PC-9 (cell line): ENCODE measurements around the gene YWHAG. TPM values are rescaled to one million over a fixed set of nuclear protein-coding genes. Genes with fewer than 3 reads are reported as not detected.
A peak's percentile ranks its signal among the peaks of the same experiment; 100 is the strongest.

Experiments
- BruUV-seq: library from RNA; stranded (reverse); fragments of 400-500 nt; replicated peaks from 2 replicates; lab custom pipeline; 2021; lab: Mats Ljungman, UMichigan
- CTCF ChIA-PET: fragments of 300-600 bp; sonication (Branson Sonifier 250); formaldehyde crosslinking; loops from one replicate; lab custom pipeline; 2022; ENCODE audit warnings: antibody characterized with exemption; lab: Charles Lee
- POLR2A ChIA-PET: fragments of 300-600 bp; sonication (Branson Sonifier 250); formaldehyde crosslinking; loops from one replicate; lab custom pipeline; 2022; ENCODE audit warnings: antibody characterized with exemption; ENCODE audit not compliant: unreplicated experiment; lab: Charles Lee
- DNase-seq, 2 experiments: peaks; one replicate each; pipeline versions ENCODE4 v3.0.0 to v3.0.0-alpha.2; 2015 to 2022; ENCODE audit warnings: mixed read lengths in 1 of 2
- H2AFZ ChIP-seq: fragments of 200-600 bp; sonication (generic); 2 replicates; pipeline ENCODE4 v1.8.1; 2017; ENCODE audit warnings: antibody characterized with exemption
- H3F3A ChIP-seq: fragments of 200-600 bp; sonication (generic); 2 replicates; pipeline ENCODE4 v1.8.1; 2017; ENCODE audit warnings: antibody characterized with exemption, mild to moderate bottlenecking, low read depth; ENCODE audit not compliant: insufficient read depth
- H3K27ac ChIP-seq: fragments of 200-600 bp; sonication (generic); 2 replicates; pipeline ENCODE4 v1.6.1; 2016; ENCODE audit warnings: mixed run types
- H3K27me3 ChIP-seq: fragments of 200-600 bp; sonication (generic); 2 replicates; pipeline ENCODE4 v1.6.1; 2016; ENCODE audit warnings: low read depth, mixed run types; ENCODE audit not compliant: insufficient read depth
- H3K36me3 ChIP-seq: fragments of 200-600 bp; sonication (generic); 2 replicates; pipeline ENCODE4 v1.6.1; 2016; ENCODE audit warnings: low read depth, mixed run types
- H3K4me1 ChIP-seq: fragments of 200-600 bp; sonication (generic); replicated peaks from 2 replicates; pipeline ENCODE4 v1.6.1; 2016; ENCODE audit warnings: mixed run types; ENCODE audit not compliant: insufficient read depth
- H3K4me2 ChIP-seq: fragments of 200-600 bp; sonication (generic); 2 replicates; pipeline ENCODE4 v1.6.1; 2017; ENCODE audit warnings: mixed run types
- H3K4me3 ChIP-seq: fragments of 200-600 bp; sonication (generic); 2 replicates; pipeline ENCODE4 v1.6.1; 2016; ENCODE audit warnings: mixed run types
- H3K79me2 ChIP-seq: fragments of 200-600 bp; sonication (generic); 2 replicates; pipeline ENCODE4 v1.6.1; 2017; ENCODE audit warnings: low read depth, mixed run types
- H3K9me2 ChIP-seq: fragments of 200-600 bp; sonication (generic); 2 replicates; pipeline ENCODE4 v1.8.1; 2017; ENCODE audit warnings: mild to moderate bottlenecking; ENCODE audit not compliant: insufficient read depth
- H3K9me3 ChIP-seq: fragments of 200-600 bp; sonication (generic); 2 replicates; pipeline ENCODE4 v1.8.1; 2016; ENCODE audit warnings: low read depth; ENCODE audit not compliant: insufficient read depth
- H4K20me1 ChIP-seq: fragments of 200-600 bp; sonication (generic); 2 replicates; pipeline ENCODE4 v1.8.1; 2017; ENCODE audit not compliant: insufficient read depth
- CTCF ChIP-seq: fragments of 200-600 bp; sonication (generic); conservative IDR thresholded peaks from 2 replicates; pipeline ENCODE4 v1.6.1; 2017; ENCODE audit warnings: mixed run types, antibody characterized with exemption, mild to moderate bottlenecking, moderate library complexity
- EZH2 ChIP-seq: fragments of 200-600 bp; sonication (generic); IDR thresholded peaks from 2 replicates; pipeline ENCODE4 v1.8.0; 2017; ENCODE audit warnings: antibody characterized with exemption, low read depth
- intact Hi-C: fragments of 100-400 bp; cut with micrococcal nuclease; formaldehyde crosslinking; loops from one replicate; pipeline ENCODE4 v1.10.0; 2022; ENCODE audit not compliant: unreplicated experiment
- total RNA-seq: library from RNA; stranded (reverse); gene quantifications from 2 replicates; pipeline ENCODE4 v1.2.3, GENCODE V29; 2021

The YWHAG gene
- total RNA-seq, 1 experiment from 2014 or later = 250 TPM

GRCh38 chr7:76328389-76328788, 30.4 kb downstream of the YWHAG start:
- H3K36me3 ChIP-seq = peaks cover 25% of the 10 kb centered on the region
- no peak overlapping the region for H3K27ac ChIP-seq
- no peak for TF ChIP-seq EZH2
- no peak for TF ChIP-seq CTCF
- ChIA-PET CTCF (no interaction called here), POLR2A (no interaction called here)
- H2AFZ ChIP-seq = no peak overlapping the region
- H3K27me3 ChIP-seq = no peaks in the 10 kb centered on the region
- H3K4me3 ChIP-seq = no peak overlapping the region
- peaks cover 73% of the 10 kb centered on the region for H3F3A ChIP-seq
- peaks cover 98% of the 10 kb centered on the region for H3K79me2 ChIP-seq
- DNase-seq = no peak
- H3K4me2 ChIP-seq = no peak overlapping the region
- intact Hi-C loops = no loop called here
- peaks cover 5% of the 10 kb centered on the region for H3K4me1 ChIP-seq
- H3K9me3 ChIP-seq = no peaks in the 10 kb centered on the region
- peaks cover 96% of the 10 kb centered on the region for H4K20me1 ChIP-seq
- BruUV-seq = TSS peak; percentile 12
- no peaks in the 10 kb centered on the region for H3K9me2 ChIP-seq

DNA sequence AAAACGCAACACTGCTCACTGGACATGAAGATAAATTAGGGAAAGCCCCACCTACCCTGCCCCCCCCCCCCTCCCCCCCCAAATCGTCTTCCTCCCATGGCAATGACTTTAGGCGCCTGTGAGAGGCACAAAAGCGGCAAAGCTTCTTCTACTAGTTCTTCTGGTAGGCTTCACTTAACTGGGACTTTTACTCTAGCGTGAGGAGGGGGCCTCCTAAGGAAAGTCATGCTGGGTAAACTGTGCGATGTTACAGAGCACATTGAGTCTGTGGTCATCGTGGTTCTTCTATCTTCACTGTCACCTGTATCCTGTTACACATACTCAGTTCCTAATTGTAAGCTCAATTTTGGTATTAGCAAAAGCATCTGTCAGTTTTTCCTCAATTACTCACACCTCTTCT, 31.2 kb downstream of the YWHAG start:
- Histone ChIP-seq H3K9me2 (no peaks in the 10 kb centered on the region), H3K27me3 (no peaks in the 10 kb centered on the region), H3K9me3 (no peaks in the 10 kb centered on the region), H3K79me2 (peaks cover 95% of the 10 kb centered on the region), H3K27ac (no peak overlapping the region), H2AFZ (no peak overlapping the region), H3K4me2 (no peak overlapping the region), H3K36me3 (peaks cover 25% of the 10 kb centered on the region), H4K20me1 (peaks cover 92% of the 10 kb centered on the region), H3K4me3 (no peak overlapping the region), H3F3A (peaks cover 73% of the 10 kb centered on the region), H3K4me1 (no peaks in the 10 kb centered on the region)
- POLR2A ChIA-PET = no interaction called here
- no peak for DNase-seq
- no TSS peak for BruUV-seq
- intact Hi-C loops = no loop called here
- CTCF ChIA-PET = interaction anchor here (0.7 kb wide), 1 partner anchor 239 kb away, joined by 7 read pairs; no protein-coding TSS in a partner anchor
- no peak for TF ChIP-seq EZH2
- no peak for TF ChIP-seq CTCF

GRCh38 chr7:76326646-76327233, 32.1 kb downstream of the YWHAG start:
- Histone ChIP-seq H3K4me1 (no peaks in the 10 kb centered on the region), H3F3A (peaks cover 71% of the 10 kb centered on the region), H3K79me2 (peaks cover 86% of the 10 kb centered on the region), H3K27me3 (no peaks in the 10 kb centered on the region), H3K4me3 (no peak overlapping the region), H3K9me2 (no peaks in the 10 kb centered on the region), H3K27ac (no peak overlapping the region), H3K9me3 (no peaks in the 10 kb centered on the region), H4K20me1 (peaks cover 83% of the 10 kb centered on the region), H3K4me2 (no peak overlapping the region), H2AFZ (no peak overlapping the region), H3K36me3 (peaks cover 25% of the 10 kb centered on the region)
- CTCF ChIA-PET = interaction anchor here (0.7 kb wide), 1 partner anchor 240 kb away, joined by 7 read pairs; no protein-coding TSS in a partner anchor
- DNase-seq = no peak
- BruUV-seq = no TSS peak
- POLR2A ChIA-PET = interaction anchor here (0.6 kb wide), 1 partner anchor 9 kb away, joined by 4 read pairs; no protein-coding TSS in a partner anchor
- intact Hi-C loops = no loop called here
- no peak for TF ChIP-seq CTCF
- no peak for TF ChIP-seq EZH2
